K562 treated with DMSO at 1 percent for 48 hours (cell line): ENCODE data around the gene ROM1. TPM values are rescaled to one million over a fixed set of nuclear protein-coding genes. Genes with fewer than 3 reads are reported as not detected.

ENCODE experiments used
- total RNA-seq: library from RNA; unstranded; fragments of 300-600 nt; gene quantifications from 2 replicates; pipeline ENCODE4 v1.2.3, GENCODE V29; 2022; ENCODE audit warnings: low replicate concordance; ENCODE audit errors: extremely low read depth

ROM1 gene
- total RNA-seq, result not detected in 2 replicates

GRCh38 chr11:62612366-62613290 is at the start of gene ROM1, which contains the start of gene EML3:
TSS of gene ROM1 (plus strand) at chr11:62613257. CDS start at chr11:62613282, 25 bp downstream.
TSS of gene EML3 (minus strand) at chr11:62612775. CDS start at chr11:62612457, 318 bp downstream.

GRCh38 chr11:62573592-62574362 is 39.3 kb upstream of the ROM1 start, which contains the start of gene EEF1G:
TSS of gene EEF1G (minus strand) at chr11:62573891. CDS start at chr11:62573842, 49 bp downstream.

GRCh38 chr11:62591448-62592145 is 21.5 kb upstream of the ROM1 start, which contains the start of gene TUT1:
TSS of gene TUT1 (minus strand) at chr11:62591523. CDS start at chr11:62591485, 38 bp downstream.

GRCh38 chr11:62601372-62602140 is 11.5 kb upstream of the ROM1 start, which contains the start of gene MTA2:
TSS of gene MTA2 (minus strand) at chr11:62601865. CDS start at chr11:62601450, 415 bp downstream.

GRCh38 chr11:62621567-62622470 is 8.8 kb downstream of the ROM1 start, which contains the start of gene B3GAT3:
TSS of gene B3GAT3 (minus strand) at chr11:62621986. CDS start at chr11:62621947, 39 bp downstream.

GRCh38 chr11:62645946-62646824 is 33.1 kb downstream of the ROM1 start, which contains the start of gene GANAB:
TSS of gene GANAB (minus strand) at chr11:62646613. CDS start at chr11:62646599, 14 bp downstream.

Other genes starting within 250 kb of the ROM1 start
- not detected in 2 replicates for gene SCGB1A1, start 194.2 kb upstream of the ROM1 start, total RNA-seq
- not detected in 2 replicates for gene AHNAK, start 66.5 kb upstream of the ROM1 start, total RNA-seq
- 2,176 and 4,535 TPM in 2 replicates for gene EEF1G, start 39.4 kb upstream of the ROM1 start, total RNA-seq
- not detected in 2 replicates for gene TUT1, start 21.7 kb upstream of the ROM1 start, total RNA-seq
- not detected in 2 replicates for gene MTA2, start 11.4 kb upstream of the ROM1 start, total RNA-seq
- gene EML3, start 482 bp upstream of the ROM1 start, total RNA-seq, result not detected in 2 replicates
- not detected in 2 replicates for gene B3GAT3, start 8.7 kb downstream of the ROM1 start, total RNA-seq
- 252 TPM in 1 of 2 replicates, not detected in the other for gene GANAB, start 33.4 kb downstream of the ROM1 start, total RNA-seq
- not detected in 2 replicates for gene INTS5, start 40.0 kb downstream of the ROM1 start, total RNA-seq
- gene C11orf98, start 52.0 kb downstream of the ROM1 start, total RNA-seq, result not detected in 2 replicates
- not detected in 2 replicates for gene CSKMT, start 52.1 kb downstream of the ROM1 start, total RNA-seq
- not detected in 2 replicates for gene UQCC3, start 58.4 kb downstream of the ROM1 start, total RNA-seq
- not detected in 2 replicates for gene LBHD1, start 59.0 kb downstream of the ROM1 start, total RNA-seq
- 582 TPM in 1 of 2 replicates, not detected in the other for gene UBXN1, start 65.8 kb downstream of the ROM1 start, total RNA-seq
- not detected in 2 replicates for gene LRRN4CL, start 76.3 kb downstream of the ROM1 start, total RNA-seq
- gene BSCL2, start 94.2 kb downstream of the ROM1 start, total RNA-seq, result not detected in 2 replicates
- not detected in 2 replicates for gene GNG3, start 94.4 kb downstream of the ROM1 start, total RNA-seq
- gene HNRNPUL2, start 114.2 kb downstream of the ROM1 start, total RNA-seq, result not detected in 2 replicates
- gene TTC9C, start 115.2 kb downstream of the ROM1 start, total RNA-seq, result not detected in 2 replicates
- not detected in 2 replicates for gene ZBTB3, start 140.9 kb downstream of the ROM1 start, total RNA-seq
- not detected in 2 replicates for gene POLR2G, start 148.3 kb downstream of the ROM1 start, total RNA-seq
- gene TAF6L, start 158.1 kb downstream of the ROM1 start, total RNA-seq, result not detected in 2 replicates
- gene TMEM179B, start 174.1 kb downstream of the ROM1 start, total RNA-seq, result not detected in 2 replicates
- not detected in 2 replicates for gene TMEM223, start 178.7 kb downstream of the ROM1 start, total RNA-seq
- not detected in 2 replicates for gene NXF1, start 192.2 kb downstream of the ROM1 start, total RNA-seq
- gene STX5, start 218.8 kb downstream of the ROM1 start, total RNA-seq, result 493 TPM in 1 of 2 replicates, not detected in the other
- not detected in 2 replicates for gene TEX54, start 219.6 kb downstream of the ROM1 start, total RNA-seq
- not detected in 2 replicates for gene WDR74, start 226.3 kb downstream of the ROM1 start, total RNA-seq